GM19351 (cell line): ENCODE results near the gene HNRNPUL1.
A peak's percentile ranks its signal among the peaks of the same experiment; 100 is the strongest.

Experiments used
- ATAC-seq: cut with Tn5 transposase; IDR thresholded peaks from one replicate; pipeline ENCODE4 v1.9.1; 2021; ENCODE audit warnings: mild to moderate bottlenecking, moderate library complexity; ENCODE audit not compliant: unreplicated experiment

The HNRNPUL1 gene

DNA sequence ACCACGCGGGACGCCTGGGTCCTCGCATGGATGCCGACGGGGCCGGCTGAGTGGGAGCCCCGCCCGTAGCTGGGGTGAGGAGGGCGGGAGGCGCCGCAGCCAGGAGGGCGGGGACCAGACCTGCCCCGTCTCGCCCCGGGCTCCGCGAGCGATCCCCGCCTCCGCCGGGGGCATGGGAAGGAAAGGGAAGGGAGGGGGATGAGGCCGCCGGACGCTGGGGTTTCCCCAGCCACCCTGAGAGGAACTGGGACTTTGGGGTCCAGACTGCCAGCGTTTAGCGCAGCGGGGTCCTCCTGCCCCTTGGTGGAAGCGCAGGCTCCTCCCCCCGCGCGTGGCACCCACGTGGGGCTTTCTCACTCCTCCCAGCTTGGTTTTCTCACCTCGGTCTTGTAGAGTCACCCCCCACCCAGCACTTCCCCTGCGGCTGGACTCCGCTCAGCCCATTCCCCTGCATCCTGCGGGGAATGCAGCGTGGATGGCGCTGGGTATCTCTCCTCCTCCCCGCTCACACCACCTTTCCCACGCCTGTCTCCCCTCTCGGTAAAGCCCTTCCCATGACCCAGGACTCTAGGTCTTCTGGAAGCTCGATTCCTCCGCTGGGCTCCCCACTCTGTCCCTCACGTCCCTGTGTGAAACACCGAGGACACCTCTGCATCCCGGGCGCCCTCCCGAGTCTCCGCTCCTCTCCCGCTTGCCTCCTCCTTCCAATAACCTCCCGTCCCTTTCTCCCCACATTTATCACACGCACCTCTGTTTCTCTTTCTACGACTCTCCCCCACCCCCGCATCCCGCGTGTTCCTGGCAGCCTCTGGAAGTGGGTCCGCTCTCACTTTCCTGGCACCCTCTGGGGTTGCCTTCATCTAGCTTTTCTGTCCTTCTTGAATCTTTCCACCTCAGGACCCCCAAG, 87.4 kb downstream of the HNRNPUL1 start:
- peak; percentile 38 for ATAC-seq

DNA sequence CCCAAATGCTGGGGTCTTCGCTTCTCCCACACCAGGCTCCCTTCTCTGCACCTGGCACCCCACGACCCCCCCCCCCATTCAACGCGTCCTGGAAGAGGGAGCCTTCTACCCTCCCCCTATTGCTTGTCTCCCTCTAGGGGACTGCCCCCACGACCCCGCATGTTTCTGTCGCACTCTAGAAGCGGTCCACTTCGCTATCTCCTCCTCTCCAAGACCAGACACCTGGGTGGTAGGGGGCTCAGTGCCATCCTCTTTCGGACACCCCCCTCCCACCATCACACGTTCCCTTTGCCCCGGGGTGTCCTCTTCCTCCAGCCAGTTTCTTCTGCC, 88.1 kb downstream of the HNRNPUL1 start:
- ATAC-seq, result no peak

DNA sequence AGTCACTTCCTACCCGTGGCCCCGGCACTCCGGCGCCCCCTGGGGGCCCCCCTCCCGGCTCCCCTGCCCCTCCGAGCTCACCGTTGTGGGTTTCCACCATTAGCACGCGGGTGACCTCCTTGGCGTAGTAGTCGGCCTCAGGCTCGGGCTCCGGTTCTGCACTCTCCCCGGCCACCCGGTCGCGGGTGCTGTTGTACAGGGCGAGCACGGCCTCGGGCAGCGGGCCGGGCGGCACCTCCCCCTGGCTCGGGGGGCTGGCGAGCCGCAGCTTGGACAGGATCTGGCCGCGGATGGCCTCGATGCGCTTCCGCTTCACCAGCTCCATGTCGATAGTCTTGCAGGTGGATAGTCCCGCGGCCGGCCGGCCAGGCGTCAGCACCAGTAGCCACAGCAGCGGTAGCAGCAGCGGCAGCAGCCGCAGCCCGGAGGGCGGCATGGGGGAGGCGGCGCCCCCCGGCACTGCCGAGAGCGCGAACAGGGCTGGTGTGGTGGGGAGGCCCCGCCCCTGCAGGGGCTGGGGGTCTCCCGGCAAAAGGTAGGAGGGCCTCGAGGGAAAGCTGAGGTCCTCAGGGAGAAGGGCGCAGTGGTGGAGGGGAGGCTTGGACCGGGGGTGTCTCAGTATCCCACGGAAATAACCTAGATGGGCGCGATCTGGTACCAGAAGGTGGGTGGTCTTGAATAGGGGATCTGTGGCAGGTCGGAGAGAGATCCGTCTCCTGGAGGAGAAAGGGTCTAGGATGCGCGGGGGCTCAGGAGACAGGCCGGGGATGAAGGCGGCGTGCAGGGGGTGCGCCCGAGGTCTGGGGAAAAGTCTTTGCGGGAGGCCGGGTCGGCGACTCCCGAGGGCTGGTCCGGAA, 88.7 kb downstream of the HNRNPUL1 start:
- no peak for ATAC-seq

DNA sequence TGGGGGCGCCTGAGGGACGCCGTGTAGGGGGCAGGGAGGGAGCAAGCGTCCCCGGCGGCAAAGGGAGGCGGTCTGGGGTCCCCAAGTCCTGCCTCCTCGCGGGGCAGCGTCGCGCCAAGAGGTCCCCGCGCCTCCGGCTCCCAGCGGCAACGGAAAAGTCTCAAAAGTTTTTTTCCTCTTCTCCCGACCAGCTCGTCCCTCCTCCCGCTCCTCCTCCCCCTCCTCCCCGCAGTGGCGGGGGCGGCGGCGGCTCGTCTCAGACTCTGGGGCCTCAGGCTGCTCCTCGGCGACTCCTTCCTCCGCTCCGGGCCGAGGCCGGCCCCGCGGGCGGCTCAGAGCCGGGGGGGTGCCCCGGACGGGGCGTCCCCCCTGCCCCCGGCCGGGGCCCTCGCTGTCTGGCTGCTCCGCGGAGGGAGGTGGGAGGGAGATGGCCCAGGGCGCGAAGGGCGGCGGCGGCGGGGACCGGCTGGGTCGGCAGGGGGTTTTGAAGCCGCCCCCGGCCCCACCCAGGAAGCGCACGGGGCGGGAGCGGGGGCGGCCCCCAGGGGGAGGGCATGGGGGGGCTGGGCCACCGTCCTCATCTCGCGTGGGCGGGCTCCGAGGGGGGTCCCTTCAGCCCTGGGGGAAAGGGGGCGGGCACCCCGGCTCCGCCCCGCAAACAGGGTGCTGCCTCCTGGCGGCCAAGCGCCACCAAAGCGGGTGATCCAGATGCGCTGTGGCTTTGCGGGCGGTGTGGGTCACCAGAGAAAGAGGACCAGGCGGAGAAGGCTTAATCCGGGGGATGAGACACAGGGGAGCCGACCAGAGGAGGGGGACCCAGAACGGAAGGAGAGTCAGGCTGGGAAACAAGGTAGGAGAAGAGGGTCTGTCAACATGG, 89.5 kb downstream of the HNRNPUL1 start, which contains the start of gene TGFB1:
Gene TGFB1 (minus strand): TSS at position 457 of the 877 bp plus-strand sequence. CDS start 878 bp downstream, outside the sequence.
- ATAC-seq, result peak; percentile 43

DNA sequence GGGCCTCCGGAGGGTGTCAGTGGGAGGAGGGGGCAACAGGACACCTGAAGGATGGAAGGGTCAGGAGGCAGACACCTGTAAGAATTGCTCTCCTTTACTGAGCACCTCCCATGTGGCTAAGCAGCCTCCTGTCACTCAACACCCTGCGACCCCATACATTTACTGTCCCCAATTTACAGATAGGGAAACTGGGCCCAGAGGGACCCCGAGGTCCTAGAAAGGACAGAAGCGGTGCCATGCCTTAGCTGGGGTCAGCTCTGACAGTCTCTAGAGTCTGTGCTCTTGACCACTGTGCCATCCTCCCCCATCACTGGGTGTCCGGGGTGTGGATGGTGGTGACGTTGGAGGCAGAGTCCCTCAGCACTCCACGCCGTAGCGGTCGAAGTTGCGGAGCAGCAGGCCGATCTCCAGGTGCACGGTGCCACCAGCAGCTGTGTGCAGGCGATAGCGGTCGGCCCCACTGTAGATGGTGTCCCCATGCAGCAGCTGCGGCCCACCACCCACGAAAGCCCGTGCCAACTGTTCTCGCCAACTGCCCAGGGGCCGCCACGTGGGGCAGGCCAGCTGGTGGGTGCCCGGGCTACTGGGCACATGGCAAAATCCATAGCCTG, 90.3 kb downstream of the HNRNPUL1 start:
- ATAC-seq, result no peak

DNA sequence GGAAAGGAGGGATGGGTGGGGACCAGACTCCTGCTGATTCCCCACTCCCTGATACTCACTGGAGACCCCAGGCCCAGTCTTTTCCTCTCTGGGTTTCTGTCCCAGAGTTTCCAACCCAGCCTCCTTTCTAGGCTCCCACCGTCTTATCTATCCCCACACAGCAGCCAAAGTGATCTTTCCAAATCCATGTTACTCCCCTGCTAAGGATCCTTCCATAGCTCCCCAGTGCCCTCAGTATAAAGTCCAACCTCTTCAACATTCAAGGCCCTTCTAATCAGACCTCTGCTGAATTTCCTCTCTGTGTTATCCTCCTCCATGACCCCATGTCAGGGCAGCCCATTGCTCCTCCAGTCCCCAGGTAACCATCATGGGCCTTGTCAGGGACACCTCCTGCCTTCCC, 90.9 kb downstream of the HNRNPUL1 start:
- ATAC-seq, result no peak

DNA sequence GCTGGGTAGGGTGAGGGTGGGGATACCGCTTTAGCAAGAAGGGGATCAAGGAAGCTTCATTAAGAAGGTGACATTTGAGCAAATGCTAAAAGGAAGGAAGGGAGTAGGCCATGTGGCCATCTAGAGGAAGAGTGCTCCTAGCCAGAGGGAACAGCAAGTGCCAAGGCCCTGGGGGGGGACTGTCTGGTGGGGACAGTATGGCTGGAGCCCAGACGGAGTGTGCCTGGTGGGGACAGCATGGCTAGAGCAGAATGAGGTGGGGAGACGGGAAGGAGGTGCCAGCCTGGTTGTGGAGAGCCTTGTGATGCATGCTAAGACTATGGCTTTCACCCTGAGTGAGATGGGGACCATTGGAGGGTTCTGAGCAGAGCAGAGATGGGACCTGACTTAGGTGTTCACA, 91.6 kb downstream of the HNRNPUL1 start:
- no peak for ATAC-seq

DNA sequence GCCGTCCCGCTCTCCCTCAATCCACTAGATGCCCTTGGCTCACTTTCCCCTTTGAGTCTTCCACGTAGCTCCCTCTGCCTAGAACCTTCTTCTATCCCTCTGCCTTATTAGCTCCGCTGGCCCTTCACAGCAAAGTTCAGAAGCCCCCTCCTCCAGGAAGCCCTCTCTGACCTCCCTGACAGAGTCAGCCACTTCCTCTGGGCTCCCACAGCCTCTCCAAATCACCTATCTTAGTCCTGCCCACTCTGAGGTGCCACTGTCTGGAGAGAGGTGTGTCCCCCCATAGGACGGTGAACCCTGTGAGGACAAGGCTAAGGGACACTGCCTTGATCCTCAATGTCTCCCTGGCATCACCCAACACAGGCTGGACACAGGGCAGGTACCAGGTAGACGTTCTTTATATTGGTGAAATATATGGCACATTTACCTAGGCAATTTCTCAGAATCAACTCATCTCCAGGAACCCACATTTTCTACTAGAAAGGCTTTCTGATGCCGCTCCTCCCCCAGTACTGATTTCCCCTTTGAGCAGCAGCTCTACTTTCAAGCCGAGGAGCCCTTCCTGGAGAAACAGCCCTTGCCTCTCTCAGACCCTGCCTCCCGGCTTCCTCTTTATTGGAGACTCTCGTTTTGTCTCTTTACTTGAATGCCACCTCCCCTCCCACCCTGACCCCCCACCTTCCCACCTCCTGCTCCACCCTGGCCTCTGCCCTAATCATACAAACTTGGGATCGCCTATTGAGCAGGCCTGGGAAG, 93.0 kb downstream of the HNRNPUL1 start:
- ATAC-seq, result no peak
